Right renal pelvis (tissue), 4 donors: ENCODE measurements around the gene NCBP2L. TPM values are rescaled to one million over a fixed set of nuclear protein-coding genes. Genes with fewer than 3 reads are reported as not detected.

Source experiments
- DNase-seq, 4 donors: peaks; one replicate each; pipeline ENCODE4 v3.0.0-alpha.2; 2013; ENCODE audit warnings: low read depth in 4 of 4, low spot score in 3 of 4, missing footprints in 1 of 4
- polyA plus RNA-seq, 4 donors: library from polyadenylated mRNA; unstranded; fragments of 120-200 nt; gene quantifications; one replicate each; pipeline ENCODE4 v1.2.1, GENCODE V29; 2013; ENCODE audit not compliant: insufficient read length in 4 of 4

The NCBP2L gene
- under 1 TPM in 2 of 4 donors, not detected in 2; 0.05 to 0.08 TPM for polyA plus RNA-seq

GRCh38 chrX:107777536-107777832, at the start of gene NCBP2L:
Gene NCBP2L, plus strand, starts transcription at chrX:107777733. Its CDS starts 16,488 bp downstream, at chrX:107794221.
- DNase-seq, result no peak

- DNase-seq, result no peak
Observed at GRCh38 chrX:107728371-107729099, 49.0 kb upstream of the NCBP2L start.

GRCh38 chrX:107729558-107730297, 47.8 kb upstream of the NCBP2L start:
- no peak for DNase-seq

- DNase-seq, result no peak
Observed at GRCh38 chrX:107730298-107730655, 47.3 kb upstream of the NCBP2L start.

DNA sequence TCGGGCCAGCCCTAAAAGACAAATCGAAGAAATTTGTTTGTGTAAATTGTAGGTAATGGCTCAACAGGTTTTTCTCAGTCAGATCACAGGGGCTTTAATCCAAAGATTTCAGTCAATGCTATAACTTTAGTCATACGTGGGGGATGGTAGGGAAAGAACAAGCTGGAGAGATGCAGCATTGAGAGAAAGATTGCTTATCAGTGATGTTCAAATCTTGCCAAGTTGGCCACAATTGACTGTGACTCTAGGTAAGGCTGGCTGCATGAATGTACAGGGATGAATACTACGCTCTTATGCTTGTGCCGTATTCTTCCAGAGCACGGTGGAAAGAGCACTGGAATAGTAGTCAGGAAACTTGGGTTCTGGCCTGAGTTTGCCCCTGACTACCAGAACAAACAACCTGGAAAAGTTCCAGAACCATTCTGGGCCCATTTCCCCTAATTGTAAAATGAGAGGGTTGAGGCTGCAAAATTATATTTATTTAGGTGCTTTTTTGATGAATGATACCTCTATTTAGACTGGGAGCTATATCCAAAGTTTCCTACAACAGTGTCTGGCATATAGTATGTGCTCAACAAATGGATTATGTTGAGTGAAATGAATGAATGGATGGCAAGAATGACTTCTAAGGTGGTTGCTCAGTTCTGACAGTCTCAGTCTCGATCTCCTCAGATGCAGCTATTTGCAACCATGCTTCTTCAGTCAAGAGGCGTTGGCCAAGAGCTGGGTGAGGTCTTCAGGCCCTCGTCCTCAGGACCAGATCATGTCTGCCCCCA, 46.4 kb upstream of the NCBP2L start:
- DNase-seq, result no peak

DNA sequence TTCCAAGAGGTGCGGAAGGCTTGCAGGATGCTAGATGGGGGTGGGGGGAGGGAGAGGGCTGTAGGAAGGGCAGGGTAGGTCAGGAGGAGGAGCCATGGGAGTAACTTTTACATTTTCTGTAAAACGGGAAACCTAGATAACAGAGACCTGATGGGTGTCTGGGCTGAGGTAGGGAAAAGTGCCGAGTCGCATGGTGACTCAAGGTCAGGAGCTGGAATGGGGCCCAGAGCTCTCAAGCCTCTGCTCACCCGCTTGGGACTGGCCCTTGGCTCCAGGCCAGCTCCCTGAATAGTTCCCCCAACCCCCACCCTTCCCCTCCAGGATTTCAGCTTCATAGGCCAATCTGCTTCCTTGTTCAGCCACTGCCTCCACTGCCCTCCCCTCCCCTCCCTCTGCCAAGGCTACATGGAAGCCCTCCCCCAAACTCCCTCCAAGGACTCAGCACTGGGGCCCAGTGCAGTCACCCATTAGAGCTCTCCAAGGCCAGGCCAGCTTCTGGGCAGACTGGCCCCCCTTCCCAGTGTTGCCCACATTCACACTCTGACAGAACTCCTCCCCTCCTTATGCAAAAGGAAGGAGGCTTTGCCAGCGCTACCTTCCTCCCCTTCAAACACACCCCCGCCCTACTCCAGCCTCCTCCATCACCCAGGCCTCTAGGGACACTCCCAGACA, 45.6 kb upstream of the NCBP2L start:
- peak in 2 of 4 donors; percentile 37 to 60 for DNase-seq

DNA sequence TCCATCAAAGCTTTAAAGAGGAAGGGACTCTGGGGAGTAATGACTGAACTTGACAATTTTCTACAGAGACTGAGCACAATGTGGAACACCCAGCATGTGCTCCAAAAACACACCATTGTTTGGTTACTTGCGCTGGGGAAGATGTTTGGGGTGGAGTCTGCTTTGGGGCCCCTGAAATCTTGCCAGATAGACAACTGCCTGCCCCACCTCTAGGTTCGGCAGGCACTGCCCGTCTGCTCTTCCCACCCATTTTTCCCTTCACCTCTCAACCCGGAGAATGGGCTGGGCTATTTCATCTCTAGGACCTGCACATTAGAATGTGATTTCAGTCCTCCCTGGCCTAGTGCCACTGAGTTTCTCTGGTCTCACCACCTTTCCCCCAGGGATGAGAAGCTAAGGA, 43.8 kb upstream of the NCBP2L start:
- no peak for DNase-seq

DNA sequence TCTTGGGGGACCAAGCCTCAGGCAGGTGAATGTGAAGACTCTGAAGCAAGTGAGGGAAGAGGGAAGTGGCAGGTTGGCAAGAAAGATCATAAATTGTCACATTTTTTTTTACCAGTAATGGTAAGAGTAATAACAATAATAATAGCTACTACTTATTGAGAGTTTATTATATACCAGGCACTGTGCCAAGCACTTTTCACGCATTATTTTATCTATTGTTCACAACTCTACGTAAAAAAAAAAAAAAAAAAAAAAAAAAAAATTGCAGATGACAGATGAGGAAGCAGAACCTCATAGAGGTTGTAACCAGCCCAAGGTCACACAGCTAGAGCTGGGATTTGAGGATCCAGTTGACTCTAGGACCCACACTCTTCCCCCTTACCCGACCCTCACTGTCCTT, 42.9 kb upstream of the NCBP2L start:
- DNase-seq, result no peak

GRCh38 chrX:107736781-107737531, 40.6 kb upstream of the NCBP2L start:
- no peak for DNase-seq

DNA sequence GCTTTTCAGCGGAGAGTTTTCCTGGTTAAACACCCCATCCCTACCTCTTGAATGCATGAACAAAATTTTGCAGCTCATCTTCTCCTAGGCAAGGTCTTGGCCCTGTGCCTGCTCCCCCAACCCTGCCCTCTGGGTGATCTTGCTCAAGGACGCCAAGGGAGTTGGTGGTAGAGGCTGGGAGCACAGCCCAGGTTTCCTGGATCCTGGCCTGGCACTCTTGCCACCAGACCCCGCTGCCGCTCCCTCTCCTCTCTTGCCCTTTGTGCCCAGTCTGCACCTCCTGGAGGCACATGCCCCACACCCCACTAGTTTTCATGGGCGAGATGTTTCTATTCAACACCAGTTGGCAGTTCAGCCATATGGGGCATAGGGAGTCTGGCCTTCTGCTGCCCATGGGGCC, 39.3 kb upstream of the NCBP2L start:
- DNase-seq, result no peak

- DNase-seq, result no peak
Observed at GRCh38 chrX:107738768-107739167, 38.8 kb upstream of the NCBP2L start.

DNA sequence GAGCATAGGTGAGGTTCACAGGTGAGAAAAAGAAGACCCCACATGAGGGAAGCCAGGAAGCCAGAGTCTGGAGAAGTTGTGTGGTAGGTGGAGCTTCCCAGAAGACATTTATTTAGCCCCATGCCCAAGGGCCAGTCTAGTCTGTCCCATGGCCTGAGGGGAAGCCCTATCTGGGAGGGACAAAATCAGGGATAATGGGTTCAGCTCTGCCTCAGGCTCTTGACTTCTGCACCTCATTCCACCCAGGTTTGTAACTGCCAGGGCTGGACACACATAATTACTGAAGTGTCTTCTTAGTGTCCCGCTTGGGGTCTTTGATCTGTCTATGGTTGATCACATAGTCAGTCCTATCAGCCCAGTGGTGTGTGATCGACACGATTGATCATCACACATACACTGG, 38.0 kb upstream of the NCBP2L start:
- no peak for DNase-seq

DNA sequence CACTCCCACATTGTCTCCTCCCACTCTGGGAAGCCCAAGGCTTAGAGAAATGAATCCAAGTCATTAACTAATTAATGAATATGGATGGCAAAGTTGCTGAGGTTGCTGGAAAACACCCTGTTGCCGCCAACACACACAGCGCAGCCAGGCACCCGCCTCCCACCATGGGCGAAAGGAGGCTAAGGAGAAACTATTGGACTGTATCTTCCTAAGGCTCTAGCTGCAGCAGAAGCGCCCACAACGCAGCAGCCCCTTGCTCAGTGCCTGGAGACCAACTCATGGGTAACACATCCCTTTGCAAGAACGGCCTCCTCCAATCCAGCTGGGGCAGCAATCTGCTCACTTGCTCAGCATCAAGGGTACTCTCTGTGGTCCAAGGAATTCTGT, 36.1 kb upstream of the NCBP2L start:
- no peak for DNase-seq

GRCh38 chrX:107742700-107743191, 34.8 kb upstream of the NCBP2L start:
- DNase-seq, result no peak

GRCh38 chrX:107743995-107744394, 33.5 kb upstream of the NCBP2L start:
- DNase-seq, result no peak

DNA sequence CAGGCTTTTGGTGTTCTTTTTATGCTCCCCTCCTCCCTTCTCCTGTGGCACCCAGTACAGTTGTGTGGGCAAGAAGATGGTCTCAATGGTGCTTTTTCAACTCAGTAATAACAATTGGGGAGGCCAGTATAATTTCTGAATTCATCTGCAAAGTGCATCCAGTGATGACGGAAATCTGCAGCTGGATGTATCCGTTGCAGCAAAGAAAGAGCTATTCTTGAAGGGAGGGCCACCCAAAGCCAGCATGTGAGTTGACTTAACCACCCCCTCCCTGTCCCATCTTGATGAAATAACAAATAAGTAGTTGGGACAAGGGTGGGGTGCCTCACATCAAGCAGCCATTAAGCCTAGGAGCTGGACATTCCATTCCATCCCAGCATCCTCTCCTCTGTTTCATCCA, 32.7 kb upstream of the NCBP2L start:
- DNase-seq, result no peak

GRCh38 chrX:107747596-107748161, 29.9 kb upstream of the NCBP2L start:
- DNase-seq, result no peak

DNA sequence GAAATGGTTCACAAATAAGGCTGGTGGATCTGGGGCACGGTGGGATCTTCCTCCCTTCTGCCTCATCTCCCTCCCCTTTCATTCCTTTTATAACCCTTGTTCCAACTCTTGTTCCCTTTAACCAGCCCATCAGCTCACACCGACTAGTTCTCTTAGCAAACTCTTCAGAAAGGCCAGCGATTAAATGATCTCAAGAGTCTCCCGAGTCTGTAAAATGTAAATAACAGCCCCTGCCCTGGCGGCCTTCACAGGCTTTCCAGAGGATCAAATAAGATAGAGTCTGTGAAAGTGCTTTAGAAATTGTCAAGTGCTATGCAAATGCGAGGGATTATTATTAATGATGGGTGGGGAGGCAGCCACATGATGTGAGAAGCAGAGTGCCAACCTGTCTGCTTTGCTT, 29.0 kb upstream of the NCBP2L start:
- no peak for DNase-seq

- no peak for DNase-seq
Observed at GRCh38 chrX:107750263-107750662, 27.3 kb upstream of the NCBP2L start.
